CD4-positive, alpha-beta T cell treated with Interleukin-10 for 1 hour (primary cell): ENCODE measurements around the gene AQP5.

Experiments
- DNase-seq: peaks from one replicate; pipeline ENCODE4 v3.0.0-alpha.2; 2020

The AQP5 gene

GRCh38 chr12:49961111-49961922 is at the start of gene AQP5:
Gene AQP5, plus strand, starts transcription at chr12:49961872. Its CDS starts 146 bp downstream, at chr12:49962018.
- DNase-seq: no peak

GRCh38 chr12:49912345-49913255 is 49.1 kb upstream of the AQP5 start:
- no peak for DNase-seq

- DNase-seq: no peak
Observed at GRCh38 chr12:49916129-49916919, 45.3 kb upstream of the AQP5 start.

GRCh38 chr12:49917166-49917787 is 44.4 kb upstream of the AQP5 start:
- no peak for DNase-seq

GRCh38 chr12:49917788-49918173 is 43.9 kb upstream of the AQP5 start:
- DNase-seq: no peak

- no peak for DNase-seq
Observed at GRCh38 chr12:49920241-49920914, 41.3 kb upstream of the AQP5 start.

- no peak for DNase-seq
Observed at GRCh38 chr12:49920915-49921286, 40.8 kb upstream of the AQP5 start.

- DNase-seq: no peak
Observed at GRCh38 chr12:49921299-49921698, 40.4 kb upstream of the AQP5 start.

- no peak for DNase-seq
Observed at GRCh38 chr12:49921936-49922335, 39.7 kb upstream of the AQP5 start.

GRCh38 chr12:49922349-49923034 is 39.2 kb upstream of the AQP5 start:
- no peak for DNase-seq

GRCh38 chr12:49923035-49923644 is 38.5 kb upstream of the AQP5 start:
- DNase-seq: no peak

- DNase-seq: no peak
Observed at GRCh38 chr12:49923880-49924556, 37.7 kb upstream of the AQP5 start.

- no peak for DNase-seq
Observed at GRCh38 chr12:49924628-49925246, 36.9 kb upstream of the AQP5 start.

GRCh38 chr12:49925433-49926204 is 36.1 kb upstream of the AQP5 start:
- no peak for DNase-seq

- no peak for DNase-seq
Observed at GRCh38 chr12:49928471-49928870, 33.2 kb upstream of the AQP5 start.

GRCh38 chr12:49929581-49929980 is 32.1 kb upstream of the AQP5 start:
- DNase-seq: no peak

GRCh38 chr12:49930515-49931288 is 31.0 kb upstream of the AQP5 start:
- no peak for DNase-seq

GRCh38 chr12:49932023-49932422 is 29.6 kb upstream of the AQP5 start:
- no peak for DNase-seq
